Measurements from ENCODE around the gene MYZAP. TPM values are rescaled to one million over a fixed set of nuclear protein-coding genes. Genes with fewer than 3 reads are reported as not detected.
A peak's percentile ranks its signal among the peaks of the same experiment; 100 is the strongest.

The MYZAP gene
- polyA plus RNA-seq, 1 donor (not counting 4 experiments of a cell fraction or from before 2014, with no cell fraction given): 1.8 TPM

GRCh38 chr15:57596301-57596855 is 4.7 kb downstream of the MYZAP start:
- no peak overlapping the region for H3K27ac ChIP-seq (ENCODE audit: control insufficient read depth, insufficient read depth, low read length)
- dilution Hi-C loops (cut with MboI; ENCODE audit: extremely low pct_ligation_motif_present, low sequenced_read_pairs): no loop called here
- DNase-seq (ENCODE audit: low read depth, low spot score) (no peak), FAIRE-seq (peak; percentile 46)
- H4K20me1 ChIP-seq (ENCODE audit: control insufficient read depth, extremely low read depth, insufficient read depth, low read length): no peaks in the 10 kb centered on the region
- peaks cover 14% of the 10 kb centered on the region for H3K4me1 ChIP-seq (ENCODE audit: control insufficient read depth, extremely low read depth, insufficient read depth, low read length)
- no peaks in the 10 kb centered on the region for H3K27me3 ChIP-seq (ENCODE audit: control insufficient read depth, extremely low read depth, insufficient read depth, low read length)
- no peak overlapping the region for H3K9ac ChIP-seq (ENCODE audit: control insufficient read depth, extremely low read depth, insufficient read depth, low read length)
- no peak overlapping the region for H3K4me2 ChIP-seq (ENCODE audit: control insufficient read depth, extremely low read depth, insufficient read depth, low read depth, low read length)
- H3K79me2 ChIP-seq (ENCODE audit: control insufficient read depth, insufficient read depth, low read length): no peaks in the 10 kb centered on the region
- no peak overlapping the region for H3K4me3 ChIP-seq (ENCODE audit: control insufficient read depth in 2 of 3, extremely low read depth in 1 of 3, insufficient read depth in 2 of 3, low read depth in 1 of 3, low read length in 3 of 3)
- H3K9me1 ChIP-seq (ENCODE audit: control insufficient read depth, extremely low read depth, insufficient read depth, low read length): no peaks in the 10 kb centered on the region
- H2AFZ ChIP-seq (ENCODE audit: control insufficient read depth, low read length): no peak overlapping the region
- no peaks in the 10 kb centered on the region for H3K36me3 ChIP-seq (ENCODE audit: control insufficient read depth in 2 of 2, extremely low read depth in 1 of 2, insufficient read depth in 2 of 2, low read length in 2 of 2)
- TF ChIP-seq CTCF (optimal IDR thresholded peaks at IDR 0.05 in 1 of 3, IDR thresholded peaks at IDR 0.05 in 1 of 3, conservative IDR thresholded peaks at IDR 0.05 in 1 of 3; ENCODE audit: extremely low read depth in 1 of 3, insufficient read depth in 2 of 3, low read length in 3 of 3) (no peak), EZH2 (IDR thresholded peaks at IDR 0.05; ENCODE audit: low read length) (no peak)
- no peaks in the 10 kb centered on the region for H3K9me3 ChIP-seq (ENCODE audit: control insufficient read depth, low read depth, low read length)

DNA sequence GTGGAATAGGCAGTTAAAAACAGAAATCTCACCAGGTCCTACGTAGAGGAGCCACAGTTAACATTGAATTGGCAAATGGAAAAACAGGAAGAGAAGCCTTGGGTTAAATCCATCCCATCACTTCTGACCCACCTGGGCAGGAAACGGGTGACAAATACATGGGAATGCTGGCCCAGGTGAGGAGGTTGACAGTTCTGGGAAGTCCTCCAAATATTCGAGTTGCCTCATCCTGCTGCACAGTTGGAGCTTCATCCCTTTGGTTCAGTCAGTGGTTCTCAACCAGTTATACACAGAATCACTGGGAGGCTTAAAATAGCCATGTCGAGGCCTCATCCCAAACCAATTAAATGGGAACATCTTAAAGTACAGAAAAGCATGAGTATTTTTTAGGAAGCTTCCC is 5.3 kb downstream of the MYZAP start:
- H2AFZ ChIP-seq (ENCODE audit: control insufficient read depth, low read length): no peak overlapping the region

More for the DNA sequence above, 5.3 kb downstream of the MYZAP start:
- H3K4me3 ChIP-seq (ENCODE audit: control insufficient read depth in 2 of 3, extremely low read depth in 1 of 3, insufficient read depth in 2 of 3, low read depth in 1 of 3, low read length in 3 of 3): no peak overlapping the region
- H3K36me3 ChIP-seq (ENCODE audit: control insufficient read depth in 2 of 2, extremely low read depth in 1 of 2, insufficient read depth in 2 of 2, low read length in 2 of 2): no peaks in the 10 kb centered on the region
- peak; percentile 95 for FAIRE-seq
- H3K4me1 ChIP-seq (ENCODE audit: control insufficient read depth, extremely low read depth, insufficient read depth, low read length): peaks cover 12% of the 10 kb centered on the region
- H4K20me1 ChIP-seq (ENCODE audit: control insufficient read depth, extremely low read depth, insufficient read depth, low read length): no peaks in the 10 kb centered on the region
- H3K9me3 ChIP-seq (ENCODE audit: control insufficient read depth, low read depth, low read length): no peaks in the 10 kb centered on the region
- H3K4me2 ChIP-seq (ENCODE audit: control insufficient read depth, extremely low read depth, insufficient read depth, low read depth, low read length): no peak overlapping the region
- TF ChIP-seq EZH2 (IDR thresholded peaks at IDR 0.05; ENCODE audit: low read length): no peak
- TF ChIP-seq CTCF (optimal IDR thresholded peaks at IDR 0.05 in 1 of 3, IDR thresholded peaks at IDR 0.05 in 1 of 3, conservative IDR thresholded peaks at IDR 0.05 in 1 of 3; ENCODE audit: extremely low read depth in 1 of 3, insufficient read depth in 2 of 3, low read length in 3 of 3): no peak
- H3K79me2 ChIP-seq (ENCODE audit: control insufficient read depth, insufficient read depth, low read length): no peaks in the 10 kb centered on the region
- no peak overlapping the region for H3K27ac ChIP-seq (ENCODE audit: control insufficient read depth, insufficient read depth, low read length)
- H3K9me1 ChIP-seq (ENCODE audit: control insufficient read depth, extremely low read depth, insufficient read depth, low read length): no peaks in the 10 kb centered on the region
- H3K27me3 ChIP-seq (ENCODE audit: control insufficient read depth, extremely low read depth, insufficient read depth, low read length): no peaks in the 10 kb centered on the region
- H3K9ac ChIP-seq (ENCODE audit: control insufficient read depth, extremely low read depth, insufficient read depth, low read length): no peak overlapping the region
- dilution Hi-C loops (cut with MboI; ENCODE audit: extremely low pct_ligation_motif_present, low sequenced_read_pairs): no loop called here
- DNase-seq (ENCODE audit: low read depth, low spot score): no peak
